ENCODE results near the gene RASSF5. TPM values are rescaled to one million over a fixed set of nuclear protein-coding genes. Genes with fewer than 3 reads are reported as not detected.

Gene RASSF5, protein sequence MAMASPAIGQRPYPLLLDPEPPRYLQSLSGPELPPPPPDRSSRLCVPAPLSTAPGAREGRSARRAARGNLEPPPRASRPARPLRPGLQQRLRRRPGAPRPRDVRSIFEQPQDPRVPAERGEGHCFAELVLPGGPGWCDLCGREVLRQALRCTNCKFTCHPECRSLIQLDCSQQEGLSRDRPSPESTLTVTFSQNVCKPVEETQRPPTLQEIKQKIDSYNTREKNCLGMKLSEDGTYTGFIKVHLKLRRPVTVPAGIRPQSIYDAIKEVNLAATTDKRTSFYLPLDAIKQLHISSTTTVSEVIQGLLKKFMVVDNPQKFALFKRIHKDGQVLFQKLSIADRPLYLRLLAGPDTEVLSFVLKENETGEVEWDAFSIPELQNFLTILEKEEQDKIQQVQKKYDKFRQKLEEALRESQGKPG
- 15.5 TPM for total RNA-seq
- long read RNA-seq, transcript RASSF5-201 (5 exons, 3,496 nt): major isoform, 11 of 16 reads
- long read RNA-seq, partial matches to known transcripts: 1 of 16 reads
- long read RNA-seq, other reads (novel, unspliced or antisense): 2 of 16 reads

DNA sequence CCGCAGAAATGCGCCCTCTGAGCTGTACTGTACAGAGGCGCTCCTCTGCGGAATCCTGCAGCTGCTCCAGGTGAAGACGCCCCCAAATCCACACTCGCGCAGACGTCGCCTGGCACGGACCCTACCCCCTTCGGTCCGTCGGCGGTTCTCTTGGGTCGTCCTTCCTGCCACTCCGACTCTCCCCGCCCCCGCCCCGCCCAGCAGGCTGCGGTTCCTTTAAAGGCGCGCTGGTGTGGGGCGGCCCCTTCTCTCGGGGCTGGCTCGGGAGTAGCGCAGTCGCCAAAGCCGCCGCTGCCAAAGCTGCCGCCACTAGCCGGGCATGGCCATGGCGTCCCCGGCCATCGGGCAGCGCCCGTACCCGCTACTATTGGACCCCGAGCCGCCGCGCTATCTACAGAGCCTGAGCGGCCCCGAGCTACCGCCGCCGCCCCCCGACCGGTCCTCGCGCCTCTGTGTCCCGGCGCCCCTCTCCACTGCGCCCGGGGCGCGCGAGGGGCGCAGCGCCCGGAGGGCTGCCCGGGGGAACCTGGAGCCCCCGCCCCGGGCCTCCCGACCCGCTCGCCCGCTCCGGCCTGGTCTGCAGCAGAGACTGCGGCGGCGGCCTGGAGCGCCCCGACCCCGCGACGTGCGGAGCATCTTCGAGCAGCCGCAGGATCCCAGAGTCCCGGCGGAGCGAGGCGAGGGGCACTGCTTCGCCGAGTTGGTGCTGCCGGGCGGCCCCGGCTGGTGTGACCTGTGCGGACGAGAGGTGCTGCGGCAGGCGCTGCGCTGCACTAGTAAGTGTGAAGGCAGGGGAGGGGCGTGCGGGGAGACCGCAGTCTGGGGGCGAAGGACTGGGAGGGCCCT lies at the start of gene RASSF5:
Gene RASSF5, plus strand, starts transcription at position 248 of the 846 bp plus-strand sequence. Its CDS starts 72 bp downstream, at position 320.
- intact Hi-C loops (cut with DNase I): loop anchor here (10.0 kb wide), 1 partner anchor 547 kb away; the partner anchor contains the start of genes PFKFB2 and YOD1
- DNase-seq (ENCODE audit: low spot score): peak; percentile 87

DNA sequence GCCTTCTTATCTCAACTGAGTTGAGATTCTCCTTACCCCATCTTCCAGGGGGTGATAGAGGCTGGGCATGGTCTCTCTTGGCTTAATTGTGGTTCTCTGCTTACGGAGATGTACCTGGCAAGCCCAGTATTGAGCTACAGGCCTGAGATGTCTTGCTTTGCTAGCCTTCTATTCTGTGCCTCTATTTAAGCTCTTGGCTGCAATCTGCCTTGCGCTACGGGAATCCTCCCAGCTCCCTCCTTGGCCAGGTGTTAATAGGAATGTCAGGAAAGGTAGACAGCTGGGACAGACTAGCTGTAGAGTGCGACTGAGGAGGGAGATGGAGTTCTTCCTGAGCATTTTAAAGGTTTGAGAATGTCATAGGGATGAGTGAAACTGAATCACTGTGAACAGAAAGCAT lies 47.6 kb upstream of the RASSF5 start:
- intact Hi-C loops (cut with DNase I): no loop called here
- DNase-seq (ENCODE audit: low spot score): no peak

DNA sequence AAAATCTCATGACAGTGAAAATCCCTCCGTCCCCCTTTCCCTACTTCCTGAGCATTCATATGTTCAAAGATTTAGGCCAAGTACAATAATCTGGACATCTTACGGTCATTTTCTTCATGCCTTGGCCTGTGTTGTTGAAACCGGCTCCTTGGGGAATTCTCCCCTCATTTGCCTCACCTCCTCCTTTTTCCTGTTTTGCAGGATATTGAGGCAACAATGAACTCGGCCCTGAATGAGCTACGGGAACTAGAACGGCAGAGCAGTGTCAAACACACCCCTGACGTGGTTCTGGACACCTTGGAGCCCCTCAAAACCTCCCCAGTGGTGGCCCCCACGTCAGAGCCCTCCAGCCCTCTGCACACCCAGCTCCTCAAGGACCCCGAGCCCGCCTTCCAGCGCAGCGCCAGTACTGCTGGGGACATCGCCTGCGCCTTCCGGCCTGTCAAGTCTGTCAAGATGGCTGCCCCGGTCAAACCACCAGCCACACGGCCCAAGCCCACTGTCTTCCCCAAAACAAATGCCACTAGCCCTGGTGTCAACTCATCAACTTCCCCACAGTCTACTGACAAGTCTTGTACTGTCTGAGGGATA lies 46.4 kb upstream of the RASSF5 start:
- no peak for DNase-seq (ENCODE audit: low spot score)

DNA sequence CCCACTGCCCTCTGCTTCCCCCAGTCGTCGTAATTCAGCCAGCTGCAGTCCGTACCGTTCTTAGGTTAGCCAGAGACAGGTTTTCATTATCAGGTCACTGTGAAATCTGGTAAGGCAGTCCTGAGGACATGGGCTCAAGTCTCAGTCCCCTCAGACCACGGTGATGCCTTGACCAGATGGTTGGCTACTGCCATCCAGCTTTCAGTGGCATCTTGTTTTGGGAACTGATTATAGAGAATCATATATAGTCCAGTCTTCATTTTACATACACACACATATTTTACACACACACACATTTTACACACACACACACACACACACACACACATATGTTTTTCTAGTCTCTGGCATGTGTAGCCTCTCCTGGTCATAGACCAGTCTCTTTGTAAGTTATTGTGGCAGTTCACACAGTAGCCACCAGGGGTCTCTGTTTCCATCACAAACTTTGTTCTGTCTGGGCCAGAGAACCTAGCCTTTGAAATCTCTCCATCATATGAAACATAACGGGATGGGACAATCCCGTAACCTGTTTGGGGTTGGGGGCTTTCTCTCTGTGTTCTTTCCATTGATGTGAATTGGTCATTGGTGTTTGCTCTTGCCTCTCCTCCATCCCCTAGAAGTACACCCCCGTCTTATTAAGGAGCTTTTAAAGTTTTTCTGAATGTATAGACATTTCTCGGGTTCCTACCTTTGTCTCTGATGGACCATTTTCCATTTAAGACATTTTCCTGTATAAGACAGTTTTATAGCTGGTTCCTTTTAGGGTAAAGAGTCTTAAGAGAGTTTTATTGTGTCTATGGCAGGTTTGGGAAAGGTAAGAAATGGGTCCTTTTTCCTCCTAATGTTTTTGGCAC lies 45.5 kb upstream of the RASSF5 start:
- intact Hi-C loops (cut with DNase I): no loop called here
- DNase-seq (ENCODE audit: low spot score): no peak

More for the DNA sequence above, 46.4 kb upstream of the RASSF5 start:
- intact Hi-C loops (cut with DNase I): no loop called here

DNA sequence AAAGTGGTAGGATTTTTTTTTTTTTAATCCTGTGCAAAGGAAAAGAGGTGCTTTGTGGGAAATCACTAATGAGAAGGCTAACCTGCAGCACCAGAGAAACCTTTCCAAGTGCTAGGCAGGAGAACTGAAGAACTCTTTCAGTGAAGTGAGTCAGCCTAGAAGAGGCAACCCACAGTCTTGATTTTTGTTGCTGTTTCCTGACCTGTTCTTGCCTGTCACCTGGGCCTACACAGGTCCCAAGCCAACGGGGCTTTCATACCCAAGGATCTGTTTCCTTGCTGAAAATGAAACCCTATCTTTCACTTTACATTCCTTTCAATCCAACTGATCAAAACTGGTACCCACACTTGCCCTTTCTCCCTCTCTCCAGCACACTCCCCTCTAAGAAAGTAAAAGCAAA lies 44.2 kb upstream of the RASSF5 start:
- intact Hi-C loops (cut with DNase I): no loop called here
- no peak for DNase-seq (ENCODE audit: low spot score)

DNA sequence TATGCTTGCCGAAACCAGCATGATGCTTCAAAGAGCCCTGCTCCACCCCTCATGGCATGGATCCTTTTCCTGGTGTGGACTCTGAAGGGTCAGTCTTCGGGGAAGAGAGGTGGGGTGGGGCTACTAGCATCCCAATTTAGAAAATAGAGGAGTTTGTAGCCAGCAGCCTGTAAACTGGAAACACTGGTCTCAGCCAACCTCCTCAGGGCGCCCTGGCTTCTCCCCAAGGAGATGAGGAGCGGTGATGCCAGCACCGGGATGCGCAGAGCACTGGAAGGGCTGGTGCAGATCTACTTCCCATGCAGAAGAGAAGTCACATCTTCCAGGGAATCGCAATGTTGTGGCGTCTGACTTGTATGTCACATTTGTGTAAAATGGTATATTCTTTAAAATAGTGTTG lies 43.4 kb upstream of the RASSF5 start:
- DNase-seq (ENCODE audit: low spot score): no peak
- intact Hi-C loops (cut with DNase I): no loop called here

DNA sequence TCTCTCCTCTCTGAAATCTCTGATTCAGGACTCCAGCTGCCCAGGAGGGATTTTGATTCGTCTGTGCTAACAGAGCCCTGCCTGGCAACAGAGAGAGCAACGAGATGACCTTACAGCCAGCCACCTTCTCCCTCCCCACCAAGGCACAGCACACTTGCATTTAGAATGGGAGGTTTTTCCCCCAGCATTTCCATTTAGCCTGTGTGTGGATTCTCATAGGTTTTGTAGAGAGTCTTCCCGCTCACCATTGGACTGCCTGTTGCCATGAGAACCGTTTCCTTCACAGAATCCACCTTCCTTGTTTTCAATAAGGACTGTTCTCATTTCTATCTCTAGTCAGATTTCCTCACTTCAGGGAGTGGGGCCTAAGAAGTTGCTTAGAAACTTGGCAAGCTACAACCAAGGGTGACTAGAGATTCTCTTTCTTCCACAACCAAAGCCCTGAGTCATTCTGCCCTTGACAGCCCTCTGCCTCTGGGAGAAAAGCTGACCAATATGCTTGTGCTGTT lies 42.8 kb upstream of the RASSF5 start:
- no peak for DNase-seq (ENCODE audit: low spot score)

DNA sequence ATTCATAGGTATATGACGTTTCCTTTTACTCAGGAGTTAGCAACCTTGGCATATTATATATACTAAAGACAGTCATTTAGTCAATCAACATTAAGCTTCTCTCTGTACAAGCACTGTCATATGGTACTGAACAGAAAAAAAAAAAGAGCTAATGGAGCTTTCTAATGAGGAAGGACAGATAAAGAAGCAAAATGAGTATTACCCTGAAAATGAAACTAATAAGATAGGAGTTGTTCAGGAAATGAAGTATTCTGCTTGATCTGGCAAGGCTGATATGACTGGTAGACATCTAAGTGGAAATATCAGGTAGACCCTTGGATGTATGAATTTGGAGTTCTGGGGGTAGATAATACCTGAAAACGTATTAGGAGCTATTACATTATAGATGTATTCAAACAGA lies 41.4 kb upstream of the RASSF5 start:
- DNase-seq (ENCODE audit: low spot score): no peak
- intact Hi-C loops (cut with DNase I): no loop called here

More for the DNA sequence above, 42.8 kb upstream of the RASSF5 start:
- intact Hi-C loops (cut with DNase I): no loop called here

DNA sequence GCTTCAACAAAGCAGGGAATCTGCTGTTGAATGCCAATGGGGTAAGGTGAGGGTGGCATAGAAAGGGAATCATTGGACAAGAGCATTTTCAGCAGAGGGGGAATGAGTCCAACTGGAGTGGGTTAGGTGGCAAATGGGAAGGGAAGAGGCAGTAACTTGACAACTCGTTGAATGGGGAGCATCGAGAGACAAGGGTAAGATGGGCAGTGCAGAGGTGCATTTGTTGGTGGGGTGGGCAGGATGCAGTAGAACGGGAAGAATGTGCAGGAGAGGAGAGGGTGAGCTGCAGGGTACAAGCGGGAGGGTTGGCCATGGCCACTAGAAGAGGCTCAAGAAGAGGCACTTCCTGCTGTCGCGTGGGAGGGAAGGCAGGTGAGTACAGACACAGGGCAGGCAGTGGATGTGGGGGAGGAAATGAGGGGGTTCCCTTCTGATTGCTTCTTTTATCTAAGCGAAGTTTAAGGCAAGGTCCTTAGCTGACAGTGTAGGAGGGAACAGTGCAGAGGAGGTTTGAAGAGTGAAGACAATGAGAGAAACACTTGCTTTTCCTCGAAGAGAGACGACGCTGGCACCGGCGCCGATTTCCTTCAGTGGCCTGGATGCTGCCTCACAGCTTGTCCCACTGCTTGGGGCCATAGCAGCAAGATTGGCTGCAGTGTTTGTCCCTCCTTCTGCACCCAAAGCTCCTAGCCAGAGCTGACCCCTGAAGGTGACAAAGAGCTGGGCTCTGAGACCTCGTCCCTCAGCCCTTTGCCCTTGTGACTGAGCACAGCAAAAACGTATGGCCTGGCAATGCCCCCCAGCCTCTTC lies 40.3 kb upstream of the RASSF5 start:
- intact Hi-C loops (cut with DNase I): no loop called here
- DNase-seq (ENCODE audit: low spot score): no peak

DNA sequence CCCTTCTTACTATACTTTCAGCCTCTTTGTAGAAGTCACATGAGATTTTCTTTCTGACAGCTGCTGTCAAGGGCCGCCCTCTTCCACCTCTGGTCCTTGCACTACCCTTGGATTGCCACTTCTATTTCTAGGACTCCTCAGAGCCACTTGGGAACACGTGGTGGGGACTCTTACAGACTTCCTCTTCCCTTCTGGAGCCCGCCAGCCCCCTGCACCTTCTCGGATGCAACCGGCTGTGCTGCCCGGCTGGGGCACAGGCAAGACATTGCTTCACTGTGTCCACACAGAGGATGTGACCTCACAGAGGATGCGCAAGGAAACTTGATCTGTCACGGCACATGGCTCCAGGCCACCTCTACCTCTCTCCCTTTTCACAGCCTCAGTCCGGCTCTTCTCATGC lies 39.4 kb upstream of the RASSF5 start:
- intact Hi-C loops (cut with DNase I): no loop called here
- DNase-seq (ENCODE audit: low spot score): no peak

DNA sequence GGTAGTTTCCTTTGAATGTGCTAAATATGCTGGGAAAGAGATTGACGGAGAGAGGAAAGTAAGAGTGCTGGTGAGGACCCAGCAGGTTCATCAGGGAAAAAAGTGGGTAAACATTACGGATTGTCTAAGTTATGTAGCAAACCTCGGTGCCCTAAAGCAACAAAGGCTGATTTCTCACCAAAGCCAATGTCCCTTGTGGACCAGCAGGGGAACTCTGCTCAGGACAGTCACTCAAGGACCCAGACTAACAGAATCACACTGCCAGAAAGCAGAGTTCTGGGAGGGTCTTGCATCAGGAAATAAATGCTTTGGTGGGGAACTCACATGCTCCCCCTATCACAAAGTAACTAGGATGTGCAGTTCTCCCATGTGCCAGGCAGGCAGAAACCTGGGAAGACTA lies 38.8 kb upstream of the RASSF5 start:
- intact Hi-C loops (cut with DNase I): no loop called here
- DNase-seq (ENCODE audit: low spot score): no peak

DNA sequence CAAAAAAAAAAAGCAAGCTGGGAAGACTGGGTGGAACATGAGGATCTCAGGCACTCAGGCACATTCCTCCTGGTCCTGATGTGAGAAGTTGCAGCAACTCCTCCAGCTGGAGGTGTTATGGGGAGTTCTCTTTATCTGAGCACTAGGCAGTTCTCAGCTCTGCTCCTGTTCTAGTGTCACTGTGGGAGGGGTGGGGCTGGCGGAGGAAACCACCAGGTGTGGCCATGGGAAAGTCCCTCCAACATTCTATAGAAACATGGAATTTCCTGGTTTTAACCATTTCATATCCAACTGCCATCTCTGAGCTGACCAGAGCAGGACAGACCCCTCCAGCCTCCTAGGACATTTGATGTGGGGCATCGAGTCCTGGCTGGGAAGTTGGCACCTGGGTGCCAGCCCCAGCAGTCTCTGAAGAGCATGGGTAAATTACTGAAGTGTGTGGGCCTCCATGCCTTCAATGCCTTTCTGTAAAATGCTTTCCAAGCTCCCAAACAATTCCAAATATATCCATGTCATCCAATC lies 37.9 kb upstream of the RASSF5 start:
- intact Hi-C loops (cut with DNase I): no loop called here

DNA sequence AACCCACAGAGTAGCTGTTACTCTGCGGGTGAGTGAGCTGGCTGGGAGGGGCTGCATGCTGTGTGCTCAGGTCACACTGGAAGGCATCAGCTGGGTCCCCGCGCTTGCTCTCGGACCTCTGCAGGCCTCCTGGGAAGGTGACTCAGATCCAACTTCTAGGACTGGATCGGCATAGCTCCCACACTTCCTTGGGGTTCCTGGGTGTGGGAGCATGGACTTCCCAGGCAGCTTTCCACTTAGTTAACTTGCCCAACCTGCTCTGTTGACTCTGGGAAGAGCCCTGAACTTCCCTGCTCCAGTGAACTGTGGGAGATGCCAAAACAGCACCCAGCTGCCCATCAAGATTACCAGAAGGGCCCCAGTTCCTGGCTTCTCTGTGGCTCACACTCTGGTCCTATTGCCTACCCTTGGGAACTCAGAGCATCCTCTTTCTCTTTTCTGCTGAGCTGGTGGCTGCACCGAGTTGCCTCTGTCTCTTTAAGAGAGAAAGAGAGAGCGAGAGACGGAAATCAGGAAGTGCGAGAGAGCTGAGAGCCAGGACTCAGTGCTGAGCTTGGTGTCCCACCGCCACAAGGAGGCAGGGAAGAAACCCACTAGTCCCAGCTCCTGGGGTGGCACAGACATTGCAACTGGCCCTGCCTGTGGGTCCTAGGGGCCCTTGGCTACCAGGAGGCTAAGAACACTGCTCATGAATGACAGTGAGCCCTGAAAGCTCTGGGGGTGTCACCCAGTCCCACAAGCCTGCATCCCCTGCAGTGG lies 37.2 kb upstream of the RASSF5 start, which contains the start of gene IKBKE:
Gene IKBKE, plus strand, starts transcription at position 544 of the 759 bp plus-strand sequence. CDS start 2,752 bp downstream, outside the sequence.
- DNase-seq (ENCODE audit: low spot score): no peak
- intact Hi-C loops (cut with DNase I): no loop called here

More for the DNA sequence above, 37.9 kb upstream of the RASSF5 start:
- no peak for DNase-seq (ENCODE audit: low spot score)

DNA sequence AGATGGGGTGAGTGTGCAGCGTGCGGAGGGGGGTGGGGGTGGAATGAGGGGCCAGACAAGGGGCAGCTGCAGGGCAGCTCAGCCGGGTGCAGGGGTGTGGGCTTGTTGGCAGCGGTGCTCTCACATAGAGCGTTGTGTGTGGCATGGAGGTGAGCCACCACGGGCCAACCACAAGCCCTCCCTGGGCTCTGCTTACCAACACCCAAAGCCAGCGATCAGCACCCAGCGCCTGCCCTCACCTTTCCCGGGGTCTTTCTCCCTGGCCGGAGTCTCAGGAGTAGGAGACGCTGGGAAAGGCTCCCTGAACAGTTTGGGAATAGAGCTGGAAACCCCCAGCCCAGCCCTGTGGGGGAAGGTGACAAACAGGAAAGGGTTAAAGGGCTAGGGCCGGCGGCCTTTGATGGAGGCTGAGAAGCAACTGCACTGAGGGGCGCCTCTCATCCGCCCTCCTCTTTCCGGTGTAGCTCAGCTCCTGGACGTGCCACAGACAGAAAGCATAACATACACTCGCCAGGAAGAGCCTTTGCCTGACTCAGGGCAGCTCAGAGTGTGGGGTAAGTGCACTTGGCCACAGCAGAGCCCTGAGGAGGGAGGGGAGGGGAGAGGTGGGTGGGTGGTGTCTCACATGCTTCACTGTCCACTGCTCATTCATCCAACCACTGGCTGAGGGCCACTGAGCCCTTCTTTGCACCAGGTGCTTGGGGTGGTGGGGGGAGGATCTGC lies 36.5 kb upstream of the RASSF5 start:
- DNase-seq (ENCODE audit: low spot score): no peak
- intact Hi-C loops (cut with DNase I): no loop called here

DNA sequence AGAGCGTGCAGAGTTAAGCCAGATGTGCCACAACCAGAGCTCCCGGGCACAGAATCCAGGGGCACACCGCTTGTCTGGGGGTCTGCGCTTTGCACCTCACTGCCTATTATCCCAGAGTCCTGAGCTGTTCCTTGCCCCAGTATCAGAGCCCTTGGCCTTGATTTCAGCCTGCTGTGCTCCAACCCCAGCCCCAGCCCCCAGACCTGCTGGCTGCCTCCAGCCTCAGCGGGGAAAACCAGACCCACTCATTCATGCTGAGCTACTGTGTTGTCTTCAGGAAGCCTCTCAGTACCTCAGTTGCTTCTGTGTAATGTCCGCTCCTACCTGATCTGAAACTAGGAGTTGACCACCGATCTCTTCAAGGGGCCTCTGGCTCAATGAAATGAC lies 35.9 kb upstream of the RASSF5 start:
- DNase-seq (ENCODE audit: low spot score): no peak
- intact Hi-C loops (cut with DNase I): no loop called here

DNA sequence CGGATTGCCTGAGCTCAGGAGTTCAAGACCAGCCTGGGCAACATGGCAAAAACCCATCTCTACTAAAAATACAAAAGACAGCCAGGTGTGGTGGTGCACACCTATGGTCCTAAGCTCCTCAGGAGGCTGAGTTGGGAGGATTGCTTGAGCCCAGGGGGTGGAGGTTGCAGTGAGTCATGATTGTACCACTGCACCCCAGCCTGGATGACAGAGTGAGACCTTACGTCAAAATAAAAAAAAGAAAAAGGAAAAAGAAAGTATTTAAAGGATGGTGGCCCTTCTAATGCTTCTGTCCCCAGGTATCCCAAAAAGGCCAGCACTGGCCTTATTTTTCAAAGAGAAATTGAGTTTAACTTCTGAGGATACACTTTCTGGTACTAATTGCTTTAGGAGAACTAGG lies 35.3 kb upstream of the RASSF5 start:
- intact Hi-C loops (cut with DNase I): no loop called here

More for the DNA sequence above, 35.3 kb upstream of the RASSF5 start:
- no peak for DNase-seq (ENCODE audit: low spot score)
